Smooth muscle cell (in vitro differentiated cells): ENCODE results near the gene NR2C1. TPM values are rescaled to one million over a fixed set of nuclear protein-coding genes. Genes with fewer than 3 reads are reported as not detected.
A peak's percentile ranks its signal among the peaks of the same experiment; 100 is the strongest.
"Not testable (repeated sequence)": the region's sequence is repeated elsewhere in the genome, so short reads cannot be mapped to it uniquely, and the experiment has no call there.

Source experiments
- DNase-seq: peaks from one replicate; lab custom pipeline; 2025; ENCODE audit not compliant: unreplicated experiment; lab: John Stamatoyannopoulos, UW
- H2AFZ ChIP-seq: fragments of 200-600 bp; sonication (generic); 2 replicates; pipeline ENCODE4 v1.6.0; 2016; ENCODE audit warnings: antibody characterized with exemption, low read depth, mild to moderate bottlenecking
- H3F3A ChIP-seq: fragments of 200-600 bp; sonication (generic); 2 replicates; pipeline ENCODE4 v1.6.0; 2017; ENCODE audit warnings: antibody characterized with exemption, low read depth
- H3K27ac ChIP-seq: fragments of 200-600 bp; sonication (generic); 2 replicates; pipeline ENCODE4 v1.5.1; 2016; ENCODE audit warnings: low read depth, mild to moderate bottlenecking
- H3K27me3 ChIP-seq: fragments of 200-600 bp; sonication (generic); 2 replicates; pipeline ENCODE4 v1.6.1; 2016; ENCODE audit warnings: low read depth, mild to moderate bottlenecking
- H3K36me3 ChIP-seq: fragments of 200-600 bp; sonication (generic); 2 replicates; pipeline ENCODE4 v1.5.1; 2016; ENCODE audit warnings: low read depth
- H3K4me1 ChIP-seq: fragments of 200-600 bp; sonication (generic); 2 replicates; pipeline ENCODE4 v1.5.1; 2016; ENCODE audit warnings: low read depth
- H3K4me2 ChIP-seq: fragments of 200-600 bp; sonication (generic); 2 replicates; pipeline ENCODE4 v1.6.0; 2016; ENCODE audit warnings: mild to moderate bottlenecking
- H3K4me3 ChIP-seq: fragments of 200-600 bp; sonication (generic); 2 replicates; pipeline ENCODE4 v1.5.1; 2016; ENCODE audit warnings: mild to moderate bottlenecking
- H3K79me2 ChIP-seq: fragments of 200-600 bp; sonication (generic); 2 replicates; pipeline ENCODE4 v1.6.0; 2016; ENCODE audit warnings: low read depth, mild to moderate bottlenecking
- H3K9ac ChIP-seq: fragments of 200-600 bp; sonication (generic); 2 replicates; pipeline ENCODE4 v1.6.0; 2016; ENCODE audit warnings: low read depth
- H3K9me3 ChIP-seq: fragments of 200-600 bp; sonication (generic); replicated peaks from 2 replicates; pipeline ENCODE4 v1.5.1; 2016; ENCODE audit warnings: low read depth
- H4K20me1 ChIP-seq: fragments of 200-600 bp; sonication (generic); 2 replicates; pipeline ENCODE4 v1.6.0; 2016; ENCODE audit warnings: low read depth
- WGBS: methylation state at CpG from one replicate; pipeline ENCODE4 v1.1.7; 2016; ENCODE audit warnings: low lambda C conversion rate; 5-methylcytosine and 5-hydroxymethylcytosine counted together
- polyA plus RNA-seq: library from polyadenylated mRNA; unstranded; fragments of >200 nt; fragmentation: Nextera tagmentation; extraction: Ambion mirVana; gene quantifications from 2 replicates; pipeline ENCODE4 v1.2.1, GENCODE V29; 2016
- total RNA-seq: library from RNA; depleted of rRNA; stranded (reverse); fragments of >200 nt; gene quantifications from 2 replicates; pipeline ENCODE4 v1.2.3, GENCODE V29; 2014
- TF ChIP-seq, protein P1 (sequence below): fragments of 200-600 bp; sonication (generic); IDR thresholded peaks from 2 replicates; pipeline ENCODE4 v1.5.1; 2017; ENCODE audit warnings: borderline replicate concordance, mild to moderate bottlenecking, antibody characterized with exemption; ENCODE audit not compliant: insufficient read depth, poor library complexity, severe bottlenecking

Gene NR2C1
- total and polyA plus RNA-seq, 2 experiments from 2014 or later, result 23.7 to 48.0 TPM

DNA sequence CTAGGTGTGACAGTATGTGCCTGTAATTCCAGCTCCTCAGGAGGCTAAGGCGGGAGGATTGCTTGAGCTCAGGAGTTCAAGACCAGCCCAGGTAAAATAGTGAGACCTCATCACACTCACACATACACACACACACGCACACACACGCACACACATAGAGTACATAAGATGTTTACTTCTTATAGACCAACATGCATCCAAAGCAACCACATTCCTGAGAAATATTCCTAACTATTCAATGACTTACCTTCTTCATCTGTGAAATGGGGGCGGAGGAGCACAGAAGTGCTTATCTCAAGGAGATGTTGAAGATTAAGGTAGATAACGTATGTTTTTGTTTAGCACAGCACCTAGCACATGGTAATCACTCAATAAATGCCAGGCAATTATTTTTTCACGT is 76.4 kb downstream of the NR2C1 start:
- H3K36me3 ChIP-seq, result peaks cover 2% of the 10 kb centered on the region
- no peaks in the 10 kb centered on the region for H3K4me1 ChIP-seq
- no peak overlapping the region for H3K4me2 ChIP-seq
- WGBS, result 89% methylated on average over 6 of the region's 6 CpGs
- H3K9ac ChIP-seq, result no peak overlapping the region
- no peaks in the 10 kb centered on the region for H3F3A ChIP-seq
- H3K27ac ChIP-seq, result no peak overlapping the region
- H3K27me3 ChIP-seq, result no peaks in the 10 kb centered on the region
- H3K9me3 ChIP-seq, result no peaks in the 10 kb centered on the region
- H2AFZ ChIP-seq, result no peak overlapping the region
- H3K79me2 ChIP-seq, result peaks cover 60% of the 10 kb centered on the region
- no peak for DNase-seq
- TF ChIP-seq, protein P1, sequence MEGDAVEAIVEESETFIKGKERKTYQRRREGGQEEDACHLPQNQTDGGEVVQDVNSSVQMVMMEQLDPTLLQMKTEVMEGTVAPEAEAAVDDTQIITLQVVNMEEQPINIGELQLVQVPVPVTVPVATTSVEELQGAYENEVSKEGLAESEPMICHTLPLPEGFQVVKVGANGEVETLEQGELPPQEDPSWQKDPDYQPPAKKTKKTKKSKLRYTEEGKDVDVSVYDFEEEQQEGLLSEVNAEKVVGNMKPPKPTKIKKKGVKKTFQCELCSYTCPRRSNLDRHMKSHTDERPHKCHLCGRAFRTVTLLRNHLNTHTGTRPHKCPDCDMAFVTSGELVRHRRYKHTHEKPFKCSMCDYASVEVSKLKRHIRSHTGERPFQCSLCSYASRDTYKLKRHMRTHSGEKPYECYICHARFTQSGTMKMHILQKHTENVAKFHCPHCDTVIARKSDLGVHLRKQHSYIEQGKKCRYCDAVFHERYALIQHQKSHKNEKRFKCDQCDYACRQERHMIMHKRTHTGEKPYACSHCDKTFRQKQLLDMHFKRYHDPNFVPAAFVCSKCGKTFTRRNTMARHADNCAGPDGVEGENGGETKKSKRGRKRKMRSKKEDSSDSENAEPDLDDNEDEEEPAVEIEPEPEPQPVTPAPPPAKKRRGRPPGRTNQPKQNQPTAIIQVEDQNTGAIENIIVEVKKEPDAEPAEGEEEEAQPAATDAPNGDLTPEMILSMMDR, result no peak
- peaks cover 41% of the 10 kb centered on the region for H4K20me1 ChIP-seq
- no peak overlapping the region for H3K4me3 ChIP-seq

DNA sequence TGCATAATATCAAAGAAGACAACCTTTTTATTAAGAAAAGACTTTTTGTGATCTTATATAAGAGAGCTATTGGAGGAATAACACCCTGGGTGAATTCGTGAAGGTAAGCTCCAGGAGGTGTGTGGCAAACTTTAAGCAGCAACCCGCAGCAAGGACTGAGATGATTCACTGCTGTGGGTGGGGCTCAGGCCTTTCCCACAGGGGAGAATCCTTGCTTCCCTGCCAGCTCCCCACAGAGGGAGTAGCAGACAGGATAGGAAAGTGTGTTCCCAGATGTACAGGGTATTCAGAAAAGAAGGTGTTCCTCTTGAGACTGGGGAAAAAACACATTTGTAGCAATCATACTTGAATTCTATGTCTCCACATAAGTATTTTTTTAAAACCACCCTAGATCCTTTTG is 79.1 kb downstream of the NR2C1 start:
- Histone ChIP-seq H3K4me3 (no peak overlapping the region), H4K20me1 (peaks cover 48% of the 10 kb centered on the region), H3K4me1 (no peaks in the 10 kb centered on the region), H3K4me2 (no peak overlapping the region), H3K36me3 (no peaks in the 10 kb centered on the region), H3K9me3 (no peaks in the 10 kb centered on the region), H3K27ac (peak overlapping the region; percentile 43), H3K27me3 (no peaks in the 10 kb centered on the region), H3F3A (no peaks in the 10 kb centered on the region), H3K79me2 (peaks cover 38% of the 10 kb centered on the region), H2AFZ (no peak overlapping the region), H3K9ac (no peak overlapping the region)
- 59% methylated on average over 2 of the region's 2 CpGs for WGBS
- DNase-seq, result no peak
- TF ChIP-seq, protein P1, result no peak

DNA sequence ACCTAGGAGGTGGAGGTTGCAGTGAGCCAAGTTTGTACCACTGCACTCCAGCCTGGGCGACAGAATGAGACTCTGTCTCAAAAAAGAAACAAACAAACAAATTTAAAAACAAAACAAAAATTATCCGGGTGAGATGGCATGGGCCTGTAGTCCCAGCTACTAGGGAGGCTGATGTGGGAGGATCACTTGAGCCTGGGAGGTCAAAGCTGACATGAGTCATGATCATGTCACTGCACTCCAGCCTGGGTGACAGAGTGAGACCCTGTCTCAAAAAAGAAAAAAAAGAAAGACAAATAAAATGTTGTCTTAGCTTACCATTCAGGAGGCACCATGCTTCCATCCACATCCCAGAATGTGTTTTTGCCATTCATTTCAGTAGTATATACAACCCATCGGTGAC is 79.6 kb downstream of the NR2C1 start:
- not testable (repeated sequence) for H3F3A ChIP-seq, DNase-seq, H3K4me1 ChIP-seq, H3K9me3 ChIP-seq, H2AFZ ChIP-seq, H3K4me2 ChIP-seq, H3K4me3 ChIP-seq, H3K36me3 ChIP-seq, H3K9ac ChIP-seq, H3K27me3 ChIP-seq
- Histone ChIP-seq H3K27ac (peak overlapping the region; percentile 43), H3K79me2 (peaks cover 34% of the 10 kb centered on the region), H4K20me1 (peaks cover 44% of the 10 kb centered on the region)
- WGBS, result 90% methylated on average over 3 of the region's 3 CpGs

DNA sequence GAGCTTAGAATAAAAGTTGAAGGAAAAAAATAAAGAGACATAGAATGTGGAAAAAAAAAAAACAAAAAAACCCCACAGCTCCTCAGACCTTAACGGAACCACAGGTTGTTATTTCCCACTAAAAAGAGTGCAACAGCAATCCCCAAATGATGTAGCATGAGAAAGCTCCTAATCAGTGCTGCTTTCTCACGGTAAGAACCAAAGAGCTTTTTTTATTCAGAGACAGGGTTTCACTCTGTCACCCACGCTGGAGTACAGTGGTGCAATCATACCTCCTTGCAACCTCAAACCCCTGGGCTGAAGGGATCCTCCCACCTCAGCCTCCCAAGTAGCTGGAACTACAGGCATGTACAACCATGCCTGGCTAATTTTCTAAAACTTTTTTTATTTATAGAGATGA is 83.2 kb downstream of the NR2C1 start:
- H3K4me2 ChIP-seq, result no peak overlapping the region
- H2AFZ ChIP-seq, result no peak overlapping the region
- 91% methylated on average over 3 of the region's 3 CpGs for WGBS
- H3F3A ChIP-seq, result no peaks in the 10 kb centered on the region
- TF ChIP-seq, protein P1, result no peak
- no peak for DNase-seq
- H3K9me3 ChIP-seq, result no peaks in the 10 kb centered on the region
- H3K4me3 ChIP-seq, result no peak overlapping the region
- H4K20me1 ChIP-seq, result peaks cover 21% of the 10 kb centered on the region
- H3K79me2 ChIP-seq, result peaks cover 25% of the 10 kb centered on the region
- no peaks in the 10 kb centered on the region for H3K36me3 ChIP-seq
- no peak overlapping the region for H3K27ac ChIP-seq
- no peaks in the 10 kb centered on the region for H3K27me3 ChIP-seq
- H3K4me1 ChIP-seq, result no peaks in the 10 kb centered on the region
- no peak overlapping the region for H3K9ac ChIP-seq
